ENCODE data around the gene GABARAPL2.

The GABARAPL2 gene

GRCh38 chr16:75555707-75556430 is 10.3 kb upstream of the GABARAPL2 start, which contains the start of gene TMEM231:
Gene TMEM231 (minus strand): TSS chr16:75556252. CDS start chr16:75556209, 43 bp downstream.
- CTCF ChIA-PET: interaction anchor here (0.8 to 1.4 kb wide), 4 partner anchors 38 to 92 kb away, joined by 3 to 5 read pairs (median 4); partner anchors contain the start of gene TMEM170A
- POLR2A ChIA-PET: interaction anchor here (0.8 to 2.2 kb wide), 7 partner anchors 9 to 92 kb away, joined by 3 to 22 read pairs (median 6); partner anchors contain the start of genes ADAT1, GABARAPL2, KARS1 and TERF2IP
- peak within 1 kb of the TSS; percentile 64 for H3K27ac ChIP-seq (ENCODE audit: extremely low read depth, low read depth, low read length)
- TF ChIP-seq ZNF670 (tag by site-specific recombination; IDR thresholded peaks at IDR 0.05; ENCODE audit: low read depth): no peak
- TF ChIP-seq ZNF114 (tag by site-specific recombination; IDR thresholded peaks at IDR 0.05): no peak
- no peak for TF ChIP-seq ZNF350 (tag by site-specific recombination; IDR thresholded peaks at IDR 0.05)
- peak; percentile 66; the same call in 1 of the 2 replicates for TF ChIP-seq MZF1 (tag by site-specific recombination; IDR thresholded peaks at IDR 0.05; ENCODE audit: borderline replicate concordance)
- 0 out of 2 replicates have a peak, but pooled peaks have one; percentile 9 for TF ChIP-seq KLF7 (tag by site-specific recombination; IDR thresholded peaks at IDR 0.05; ENCODE audit: borderline replicate concordance)
- TF ChIP-seq TCF7L2 (IDR thresholded peaks at IDR 0.05; ENCODE audit: borderline replicate concordance, low read depth, low read length): no peak
- no peak for TF ChIP-seq ZSCAN23 (tag by site-specific recombination; IDR thresholded peaks at IDR 0.05)
- TF ChIP-seq ZBTB21 (tag by site-specific recombination; IDR thresholded peaks at IDR 0.05): no peak
- no peak for TF ChIP-seq ZNF596 (tag by site-specific recombination; IDR thresholded peaks at IDR 0.05)
- no peak for TF ChIP-seq ZNF701 (tag by site-specific recombination; IDR thresholded peaks at IDR 0.05)
- no peak for TF ChIP-seq ZNF514 (tag by site-specific recombination; IDR thresholded peaks at IDR 0.05)
- TF ChIP-seq, protein P1, sequence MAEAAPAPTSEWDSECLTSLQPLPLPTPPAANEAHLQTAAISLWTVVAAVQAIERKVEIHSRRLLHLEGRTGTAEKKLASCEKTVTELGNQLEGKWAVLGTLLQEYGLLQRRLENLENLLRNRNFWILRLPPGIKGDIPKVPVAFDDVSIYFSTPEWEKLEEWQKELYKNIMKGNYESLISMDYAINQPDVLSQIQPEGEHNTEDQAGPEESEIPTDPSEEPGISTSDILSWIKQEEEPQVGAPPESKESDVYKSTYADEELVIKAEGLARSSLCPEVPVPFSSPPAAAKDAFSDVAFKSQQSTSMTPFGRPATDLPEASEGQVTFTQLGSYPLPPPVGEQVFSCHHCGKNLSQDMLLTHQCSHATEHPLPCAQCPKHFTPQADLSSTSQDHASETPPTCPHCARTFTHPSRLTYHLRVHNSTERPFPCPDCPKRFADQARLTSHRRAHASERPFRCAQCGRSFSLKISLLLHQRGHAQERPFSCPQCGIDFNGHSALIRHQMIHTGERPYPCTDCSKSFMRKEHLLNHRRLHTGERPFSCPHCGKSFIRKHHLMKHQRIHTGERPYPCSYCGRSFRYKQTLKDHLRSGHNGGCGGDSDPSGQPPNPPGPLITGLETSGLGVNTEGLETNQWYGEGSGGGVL (tag by site-specific recombination; IDR thresholded peaks at IDR 0.05): peak; percentile 17; the same call in 1 of the 2 replicates
- TF ChIP-seq, protein P2, sequence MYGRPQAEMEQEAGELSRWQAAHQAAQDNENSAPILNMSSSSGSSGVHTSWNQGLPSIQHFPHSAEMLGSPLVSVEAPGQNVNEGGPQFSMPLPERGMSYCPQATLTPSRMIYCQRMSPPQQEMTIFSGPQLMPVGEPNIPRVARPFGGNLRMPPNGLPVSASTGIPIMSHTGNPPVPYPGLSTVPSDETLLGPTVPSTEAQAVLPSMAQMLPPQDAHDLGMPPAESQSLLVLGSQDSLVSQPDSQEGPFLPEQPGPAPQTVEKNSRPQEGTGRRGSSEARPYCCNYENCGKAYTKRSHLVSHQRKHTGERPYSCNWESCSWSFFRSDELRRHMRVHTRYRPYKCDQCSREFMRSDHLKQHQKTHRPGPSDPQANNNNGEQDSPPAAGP (tag by site-specific recombination; IDR thresholded peaks at IDR 0.05): no peak; the same call in none of the 2 replicates
- no peak for TF ChIP-seq ZNF202 (tag by site-specific recombination; IDR thresholded peaks at IDR 0.05; ENCODE audit: borderline replicate concordance)
- TF ChIP-seq, protein P3, sequence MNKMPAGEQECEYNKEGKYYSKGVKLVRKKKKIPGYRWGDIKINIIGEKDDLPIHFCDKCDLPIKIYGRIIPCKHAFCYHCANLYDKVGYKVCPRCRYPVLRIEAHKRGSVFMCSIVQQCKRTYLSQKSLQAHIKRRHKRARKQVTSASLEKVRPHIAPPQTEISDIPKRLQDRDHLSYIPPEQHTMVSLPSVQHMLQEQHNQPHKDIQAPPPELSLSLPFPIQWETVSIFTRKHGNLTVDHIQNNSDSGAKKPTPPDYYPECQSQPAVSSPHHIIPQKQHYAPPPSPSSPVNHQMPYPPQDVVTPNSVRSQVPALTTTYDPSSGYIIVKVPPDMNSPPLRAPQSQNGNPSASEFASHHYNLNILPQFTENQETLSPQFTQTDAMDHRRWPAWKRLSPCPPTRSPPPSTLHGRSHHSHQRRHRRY (tag by site-specific recombination; IDR thresholded peaks at IDR 0.05): no peak
- TF ChIP-seq GLIS2 (tag by site-specific recombination; IDR thresholded peaks at IDR 0.05): peak; percentile 66
- no peak for TF ChIP-seq ZNF658 (tag by site-specific recombination; IDR thresholded peaks at IDR 0.05)
- no peak for TF ChIP-seq MEIS1 (CRISPR knock-in tag; IDR thresholded peaks at IDR 0.05; ENCODE audit: borderline replicate concordance)
- no peak for TF ChIP-seq ZNF175 (tag by site-specific recombination; IDR thresholded peaks at IDR 0.05)
- TF ChIP-seq, protein P4, sequence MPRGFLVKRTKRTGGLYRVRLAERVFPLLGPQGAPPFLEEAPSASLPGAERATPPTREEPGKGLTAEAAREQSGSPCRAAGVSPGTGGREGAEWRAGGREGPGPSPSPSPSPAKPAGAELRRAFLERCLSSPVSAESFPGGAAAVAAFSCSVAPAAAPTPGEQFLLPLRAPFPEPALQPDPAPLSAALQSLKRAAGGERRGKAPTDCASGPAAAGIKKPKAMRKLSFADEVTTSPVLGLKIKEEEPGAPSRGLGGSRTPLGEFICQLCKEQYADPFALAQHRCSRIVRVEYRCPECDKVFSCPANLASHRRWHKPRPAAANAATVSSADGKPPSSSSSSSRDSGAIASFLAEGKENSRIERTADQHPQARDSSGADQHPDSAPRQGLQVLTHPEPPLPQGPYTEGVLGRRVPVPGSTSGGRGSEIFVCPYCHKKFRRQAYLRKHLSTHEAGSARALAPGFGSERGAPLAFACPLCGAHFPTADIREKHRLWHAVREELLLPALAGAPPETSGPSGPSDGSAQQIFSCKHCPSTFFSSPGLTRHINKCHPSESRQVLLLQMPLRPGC (tag by site-specific recombination; IDR thresholded peaks at IDR 0.05): no peak
- peak; percentile 71 for TF ChIP-seq ZNF335 (tag by site-specific recombination; conservative IDR thresholded peaks at IDR 0.05)
- TF ChIP-seq REPIN1 (tag by site-specific recombination; IDR thresholded peaks at IDR 0.05; ENCODE audit: low read depth): no peak
- no peak for TF ChIP-seq ZNF621 (tag by site-specific recombination; IDR thresholded peaks at IDR 0.05)
- TF ChIP-seq ZNF24 (tag by site-specific recombination; IDR thresholded peaks at IDR 0.05): no peak
- no peak for TF ChIP-seq ZNF292 (tag by site-specific recombination; IDR thresholded peaks at IDR 0.05; ENCODE audit: borderline replicate concordance, low read depth)
- TF ChIP-seq, protein P5, sequence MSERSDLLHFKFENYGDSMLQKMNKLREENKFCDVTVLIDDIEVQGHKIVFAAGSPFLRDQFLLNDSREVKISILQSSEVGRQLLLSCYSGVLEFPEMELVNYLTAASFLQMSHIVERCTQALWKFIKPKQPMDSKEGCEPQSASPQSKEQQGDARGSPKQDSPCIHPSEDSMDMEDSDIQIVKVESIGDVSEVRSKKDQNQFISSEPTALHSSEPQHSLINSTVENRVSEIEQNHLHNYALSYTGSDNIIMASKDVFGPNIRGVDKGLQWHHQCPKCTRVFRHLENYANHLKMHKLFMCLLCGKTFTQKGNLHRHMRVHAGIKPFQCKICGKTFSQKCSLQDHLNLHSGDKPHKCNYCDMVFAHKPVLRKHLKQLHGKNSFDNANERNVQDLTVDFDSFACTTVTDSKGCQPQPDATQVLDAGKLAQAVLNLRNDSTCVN (tag by site-specific recombination; optimal IDR thresholded peaks at IDR 0.05): peak; percentile 77
- no peak for TF ChIP-seq ZNF704 (tag by site-specific recombination; IDR thresholded peaks at IDR 0.05)
- no peak for TF ChIP-seq ZNF488 (tag by site-specific recombination; IDR thresholded peaks at IDR 0.05)
- TF ChIP-seq ZBTB20 (tag by site-specific recombination; IDR thresholded peaks at IDR 0.05): peak; percentile 92

More at GRCh38 chr16:75555707-75556430, 10.3 kb upstream of the GABARAPL2 start, which contains the start of gene TMEM231:
- Histone ChIP-seq H3K4me1 (ENCODE audit: control insufficient read depth, insufficient read depth, low read length) (no peaks in the 10 kb centered on the region), H3K36me3 (ENCODE audit: control insufficient read depth in 2 of 2, insufficient read depth in 1 of 2, low read length in 2 of 2) (no peaks in the 10 kb centered on the region), H3K4me3 (ENCODE audit: low read depth, low read length) (peak within 1 kb of the TSS; percentile 69), H3K9me3 (ENCODE audit: control insufficient read depth, insufficient read depth, low read depth, low read length) (no peaks in the 10 kb centered on the region)

Measured in HEK293 (cell line).